Stimulated activated CD8-positive, alpha-beta memory T cell treated with anti-CD3 and anti-CD28 coated beads, Interleukin-4, amount 100 ng/mL, for 48 hours (primary cell): Measurements from ENCODE around the gene RASGRF1.
"Not testable (repeated sequence)": the region's sequence is repeated elsewhere in the genome, so short reads cannot be mapped to it uniquely, and the experiment has no call there.

Experiments
- DNase-seq: peaks from one replicate; pipeline ENCODE4 v3.0.0-alpha.2; 2020

RASGRF1 gene, protein sequence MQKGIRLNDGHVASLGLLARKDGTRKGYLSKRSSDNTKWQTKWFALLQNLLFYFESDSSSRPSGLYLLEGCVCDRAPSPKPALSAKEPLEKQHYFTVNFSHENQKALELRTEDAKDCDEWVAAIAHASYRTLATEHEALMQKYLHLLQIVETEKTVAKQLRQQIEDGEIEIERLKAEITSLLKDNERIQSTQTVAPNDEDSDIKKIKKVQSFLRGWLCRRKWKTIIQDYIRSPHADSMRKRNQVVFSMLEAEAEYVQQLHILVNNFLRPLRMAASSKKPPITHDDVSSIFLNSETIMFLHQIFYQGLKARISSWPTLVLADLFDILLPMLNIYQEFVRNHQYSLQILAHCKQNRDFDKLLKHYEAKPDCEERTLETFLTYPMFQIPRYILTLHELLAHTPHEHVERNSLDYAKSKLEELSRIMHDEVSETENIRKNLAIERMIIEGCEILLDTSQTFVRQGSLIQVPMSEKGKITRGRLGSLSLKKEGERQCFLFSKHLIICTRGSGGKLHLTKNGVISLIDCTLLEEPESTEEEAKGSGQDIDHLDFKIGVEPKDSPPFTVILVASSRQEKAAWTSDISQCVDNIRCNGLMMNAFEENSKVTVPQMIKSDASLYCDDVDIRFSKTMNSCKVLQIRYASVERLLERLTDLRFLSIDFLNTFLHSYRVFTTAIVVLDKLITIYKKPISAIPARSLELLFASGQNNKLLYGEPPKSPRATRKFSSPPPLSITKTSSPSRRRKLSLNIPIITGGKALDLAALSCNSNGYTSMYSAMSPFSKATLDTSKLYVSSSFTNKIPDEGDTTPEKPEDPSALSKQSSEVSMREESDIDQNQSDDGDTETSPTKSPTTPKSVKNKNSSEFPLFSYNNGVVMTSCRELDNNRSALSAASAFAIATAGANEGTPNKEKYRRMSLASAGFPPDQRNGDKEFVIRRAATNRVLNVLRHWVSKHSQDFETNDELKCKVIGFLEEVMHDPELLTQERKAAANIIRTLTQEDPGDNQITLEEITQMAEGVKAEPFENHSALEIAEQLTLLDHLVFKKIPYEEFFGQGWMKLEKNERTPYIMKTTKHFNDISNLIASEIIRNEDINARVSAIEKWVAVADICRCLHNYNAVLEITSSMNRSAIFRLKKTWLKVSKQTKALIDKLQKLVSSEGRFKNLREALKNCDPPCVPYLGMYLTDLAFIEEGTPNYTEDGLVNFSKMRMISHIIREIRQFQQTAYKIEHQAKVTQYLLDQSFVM (N-terminal part only)

GRCh38 chr15:79090487-79091203 is at the start of gene RASGRF1:
Gene RASGRF1, minus strand, starts transcription at chr15:79090780. Its CDS starts 282 bp downstream, at chr15:79090498.
- DNase-seq = no peak

- DNase-seq = no peak
Observed at GRCh38 chr15:79136434-79137046, 46.0 kb upstream of the RASGRF1 start.

DNA sequence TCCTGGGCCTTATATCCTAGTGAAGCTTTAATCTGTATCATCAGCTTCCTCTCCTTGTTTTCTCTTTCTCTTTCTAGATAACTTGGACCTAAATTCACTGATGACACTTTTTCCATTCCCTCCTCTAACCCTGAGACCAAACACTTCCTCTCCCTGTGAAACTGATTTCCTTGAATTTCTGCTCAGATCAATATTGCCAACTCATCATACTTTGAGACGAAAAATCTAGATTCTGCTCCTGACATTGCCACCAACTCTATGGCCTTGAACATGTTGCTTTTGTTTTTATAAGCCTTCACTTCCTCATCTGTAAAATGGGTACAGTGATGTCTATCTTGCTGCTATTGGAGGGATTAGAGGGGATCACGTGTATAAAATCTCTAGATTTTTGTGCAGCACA is 42.7 kb upstream of the RASGRF1 start:
- no peak for DNase-seq

- no peak for DNase-seq
Observed at GRCh38 chr15:79132770-79133169, 42.2 kb upstream of the RASGRF1 start.

- no peak for DNase-seq
Observed at GRCh38 chr15:79132361-79132760, 41.8 kb upstream of the RASGRF1 start.

GRCh38 chr15:79130535-79131130 is 40.1 kb upstream of the RASGRF1 start:
- no peak for DNase-seq

DNA sequence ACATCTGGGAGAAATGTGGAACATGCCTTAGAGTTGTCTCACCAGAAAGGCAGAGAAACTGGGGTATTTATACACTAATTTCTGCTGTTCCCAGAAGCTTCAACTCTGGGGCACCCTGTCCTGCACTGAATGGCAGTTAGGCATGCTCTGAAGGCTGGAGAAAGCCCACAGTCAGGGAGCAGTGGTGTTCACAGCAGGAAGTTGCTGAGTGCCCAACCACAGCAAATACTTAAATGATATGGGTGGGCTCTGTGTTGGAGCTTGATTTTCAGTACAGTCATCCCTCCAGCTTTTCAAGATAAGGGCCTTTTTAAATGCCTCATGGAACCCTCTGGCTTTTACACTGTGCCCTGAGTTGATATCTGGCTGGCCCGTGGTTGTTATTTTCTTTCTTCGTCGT is 38.7 kb upstream of the RASGRF1 start:
- DNase-seq = no peak

GRCh38 chr15:79128556-79128955 is 38.0 kb upstream of the RASGRF1 start:
- no peak for DNase-seq

DNA sequence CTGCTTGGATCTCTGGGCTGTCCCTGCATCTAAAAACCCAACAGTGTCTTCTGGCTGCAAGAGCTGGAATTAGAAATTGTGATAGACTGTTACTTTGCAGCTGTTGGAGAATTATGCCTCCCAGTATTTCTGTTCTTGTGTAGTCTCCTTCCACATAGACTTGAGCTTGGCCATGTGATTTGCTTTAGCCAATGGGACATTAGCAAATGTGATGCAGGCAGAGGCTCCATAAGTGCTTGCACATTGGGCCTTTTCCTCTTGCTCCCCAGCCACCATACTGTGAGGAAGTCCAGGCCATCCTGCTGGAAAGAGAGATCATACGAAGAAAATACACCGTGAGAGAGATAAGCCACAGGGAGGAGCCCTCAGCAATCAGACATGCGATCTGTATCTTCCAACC is 33.8 kb upstream of the RASGRF1 start:
- DNase-seq = no peak

GRCh38 chr15:79122991-79123390 is 32.4 kb upstream of the RASGRF1 start:
- DNase-seq = no peak

DNA sequence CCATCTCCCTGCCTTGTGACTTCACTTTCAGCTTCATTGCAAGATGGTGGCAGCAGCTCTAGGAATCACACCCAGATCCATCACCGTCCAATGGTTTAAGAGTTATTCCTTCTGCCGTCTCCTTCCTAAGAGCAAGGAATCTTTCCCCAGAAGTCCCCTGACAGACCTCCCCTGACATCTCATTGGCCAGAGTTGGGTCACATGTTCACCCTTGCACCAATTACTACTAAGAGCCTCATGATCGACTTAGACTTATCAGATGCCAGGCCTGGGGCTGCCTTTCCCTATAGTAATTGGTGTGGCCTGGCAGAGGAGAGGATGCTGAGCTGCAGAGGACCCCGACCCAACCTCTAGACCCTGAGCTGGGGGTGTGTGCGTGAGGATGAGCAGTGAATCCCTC is 31.8 kb upstream of the RASGRF1 start:
- no peak for DNase-seq

DNA sequence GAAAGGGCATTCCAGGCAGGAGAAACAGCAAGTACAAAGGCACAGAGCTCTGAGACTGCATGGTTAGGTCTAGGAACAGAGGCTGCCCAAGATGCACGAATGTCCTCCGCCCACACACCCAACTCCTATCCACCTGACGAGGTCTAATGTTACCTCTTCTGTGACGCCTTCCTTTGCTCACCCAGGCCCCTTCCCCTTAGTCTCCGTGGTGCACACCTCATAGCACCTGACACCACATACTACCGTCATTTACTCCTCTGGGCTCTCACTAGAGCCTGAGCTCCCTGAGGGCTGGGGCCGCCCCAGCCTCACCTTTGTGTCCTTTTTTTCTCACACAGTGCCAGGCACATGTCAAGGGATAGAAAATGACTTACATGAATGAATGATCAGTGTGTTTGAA is 31.0 kb upstream of the RASGRF1 start:
- no peak for DNase-seq

GRCh38 chr15:79117442-79118204 is 27.0 kb upstream of the RASGRF1 start:
- no peak for DNase-seq

DNA sequence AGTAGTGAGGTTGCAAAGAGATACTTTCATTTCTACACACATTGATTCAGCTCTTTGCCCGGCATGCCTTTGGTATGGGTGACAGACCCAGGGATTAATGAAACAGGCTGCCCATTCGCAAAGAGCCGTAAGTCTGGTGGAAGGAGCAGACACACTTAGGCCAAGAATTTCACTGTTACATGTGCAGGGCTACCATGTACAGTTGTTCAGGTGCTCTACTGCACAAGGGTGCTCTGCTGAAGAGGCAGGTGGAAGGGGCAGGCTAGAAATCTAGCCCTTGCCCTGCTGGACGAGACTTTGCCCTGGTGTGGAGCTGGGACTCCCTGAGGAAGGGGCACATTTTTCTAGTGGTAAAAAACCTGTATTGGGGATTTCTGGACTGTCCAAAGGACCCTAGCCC is 26.2 kb upstream of the RASGRF1 start:
- no peak for DNase-seq

GRCh38 chr15:79115986-79116665 is 25.5 kb upstream of the RASGRF1 start:
- no peak for DNase-seq

DNA sequence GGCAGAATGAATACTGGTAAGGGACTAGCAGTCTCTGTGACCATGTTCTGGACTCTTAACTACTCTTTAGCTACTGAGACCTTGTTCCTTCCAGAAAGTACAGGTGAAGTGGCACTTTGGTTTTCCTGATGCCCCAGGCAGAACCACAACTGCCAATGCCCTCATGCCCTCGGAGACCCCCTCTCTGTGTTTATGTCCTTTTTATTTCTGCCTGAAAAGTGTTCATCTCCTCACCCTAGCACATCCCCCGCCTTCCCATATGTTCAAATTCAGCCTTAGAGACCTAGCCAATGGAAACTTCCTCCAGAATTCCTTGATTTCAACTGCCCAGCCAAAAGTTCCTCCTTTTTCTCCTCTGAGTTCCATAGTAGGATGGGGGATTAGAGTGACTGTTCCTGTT is 23.3 kb upstream of the RASGRF1 start:
- no peak for DNase-seq

DNA sequence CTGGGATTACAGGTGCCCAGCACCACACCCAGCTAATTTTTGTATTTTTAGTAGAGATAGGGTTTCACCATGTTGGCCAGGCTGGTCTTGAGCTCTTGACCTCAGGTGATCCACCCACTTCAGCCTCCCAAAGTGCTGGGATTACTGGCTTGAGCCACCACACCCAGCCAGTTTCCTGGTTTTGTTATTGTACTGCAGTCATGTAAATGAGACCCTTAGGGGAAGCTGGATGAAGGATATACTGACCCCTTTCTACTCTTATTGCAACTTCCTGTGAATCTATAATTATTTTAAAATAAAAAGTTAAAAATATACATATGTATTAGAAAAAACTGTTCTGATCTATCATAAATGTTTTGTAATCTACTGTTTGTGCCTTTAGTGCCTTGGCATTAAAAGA is 20.8 kb upstream of the RASGRF1 start:
- not testable (repeated sequence) for DNase-seq

DNA sequence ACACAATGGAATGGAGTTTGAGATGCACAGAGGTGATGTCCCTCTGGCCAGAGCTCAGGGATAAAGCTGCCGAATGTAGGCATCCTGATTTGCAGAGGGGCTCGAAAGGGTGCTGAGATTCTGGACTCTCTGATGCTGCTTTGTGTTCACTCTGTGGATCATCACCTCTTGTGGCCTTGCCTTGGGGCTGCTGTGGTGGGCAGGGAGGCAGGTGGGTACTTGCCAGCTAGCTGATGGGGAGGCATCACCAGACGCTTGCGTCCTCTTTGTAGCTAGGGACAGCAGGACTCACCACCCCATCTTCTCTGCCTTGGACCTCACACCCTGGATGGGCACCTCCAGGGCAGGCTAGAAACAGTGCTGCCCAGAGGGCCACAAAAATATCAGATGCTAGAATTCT is 14.6 kb upstream of the RASGRF1 start:
- no peak for DNase-seq

DNA sequence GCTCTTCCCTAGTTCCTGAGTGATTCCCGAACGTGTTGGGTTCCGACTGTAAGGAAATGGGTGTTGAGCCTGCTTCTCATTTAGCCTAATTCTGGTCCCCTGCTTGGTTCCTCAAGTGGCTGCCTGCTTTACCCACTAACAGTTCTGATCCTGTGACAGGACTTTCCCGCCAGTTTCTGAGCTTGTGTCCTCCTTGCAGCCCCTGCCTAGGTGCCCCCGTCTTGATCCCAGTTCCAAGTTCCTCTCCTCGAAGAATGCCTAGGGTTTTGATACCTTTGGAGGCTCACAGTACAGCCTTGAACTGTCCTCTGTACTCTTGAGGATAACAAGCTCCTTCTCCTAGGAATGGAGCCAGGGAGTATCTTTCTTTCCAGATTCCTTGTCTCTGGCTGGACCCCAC is 12.0 kb upstream of the RASGRF1 start:
- DNase-seq = peak; percentile 0

DNA sequence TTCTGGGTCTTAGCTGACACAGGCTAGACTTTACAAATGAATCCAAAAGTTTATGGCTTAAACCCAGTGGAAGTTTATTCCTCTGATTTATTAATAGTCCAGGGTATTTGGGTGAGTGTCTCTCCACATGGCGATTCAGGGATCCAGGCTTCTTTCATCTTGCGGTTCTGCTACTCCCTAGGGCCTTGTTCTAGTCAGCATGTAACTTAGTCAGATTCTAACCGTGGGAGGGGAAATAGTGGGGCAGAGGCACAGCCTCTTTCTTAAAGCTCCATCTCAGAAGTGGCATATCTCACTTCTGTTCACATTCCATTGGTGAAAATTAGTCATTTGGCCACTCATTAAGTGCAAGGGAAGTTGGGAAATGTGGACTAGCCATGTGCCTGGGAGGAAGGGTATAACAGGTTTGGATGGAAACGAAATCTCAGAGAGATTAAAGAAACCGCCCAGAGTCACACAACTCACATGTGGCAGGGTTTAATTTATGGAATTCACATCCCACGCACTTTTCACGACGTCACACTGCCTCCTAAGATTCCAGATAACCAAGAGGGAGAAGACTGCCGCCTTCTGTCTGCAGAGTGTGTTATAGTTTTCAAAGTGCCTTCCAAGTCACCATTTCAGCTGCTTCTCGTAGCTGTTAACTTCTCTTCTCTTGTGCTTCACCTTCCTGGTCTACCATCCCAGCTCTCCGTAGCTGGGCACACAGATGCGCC is 11.4 kb upstream of the RASGRF1 start:
- peak; percentile 3 for DNase-seq
